H9 (cell line): Measurements from ENCODE around the gene ZKSCAN2. TPM values are rescaled to one million over a fixed set of nuclear protein-coding genes. Genes with fewer than 3 reads are reported as not detected.

Source experiments
- DNase-seq: peaks from one replicate; pipeline ENCODE4 v3.0.0-alpha.2; 2017
- H2AFZ ChIP-seq: one replicate; pipeline ENCODE4 v1.6.1; 2013; ENCODE audit warnings: mild to moderate bottlenecking, low read length, control low read depth, moderate library complexity
- H2AK5ac ChIP-seq: 2 replicates; pipeline ENCODE4 v1.6.1; 2013; ENCODE audit warnings: low read length, control low read depth, mixed read lengths; ENCODE audit not compliant: insufficient read length
- H2BK120ac ChIP-seq: one replicate; pipeline ENCODE4 v1.6.1; 2013; ENCODE audit warnings: low read depth, mild to moderate bottlenecking, low read length, control low read depth, inconsistent platforms; ENCODE audit not compliant: poor library complexity, severe bottlenecking
- H2BK12ac ChIP-seq: 2 replicates; pipeline ENCODE4 v1.6.1; 2013; ENCODE audit warnings: low read length, control low read depth, mixed read lengths, low read depth; ENCODE audit not compliant: insufficient read length
- H2BK15ac ChIP-seq: 2 replicates; pipeline ENCODE4 v1.6.1; 2013; ENCODE audit warnings: low read depth, low read length, control low read depth
- H2BK20ac ChIP-seq: one replicate; pipeline ENCODE4 v1.6.1; 2013; ENCODE audit warnings: low read depth, mild to moderate bottlenecking, low read length, control low read depth, inconsistent platforms; ENCODE audit not compliant: poor library complexity, severe bottlenecking
- H2BK5ac ChIP-seq: 2 replicates; pipeline ENCODE4 v1.6.1; 2013; ENCODE audit warnings: low read length, control low read depth, mixed read lengths; ENCODE audit not compliant: insufficient read length
- H3K14ac ChIP-seq: 2 replicates; pipeline ENCODE4 v1.6.1; 2013; ENCODE audit warnings: low read length, control low read depth; ENCODE audit not compliant: insufficient read depth
- H3K18ac ChIP-seq: 2 replicates; pipeline ENCODE4 v1.6.1; 2013; ENCODE audit warnings: low read depth, mild to moderate bottlenecking, mixed read lengths, low read length, control low read depth; ENCODE audit not compliant: insufficient read length
- H3K23ac ChIP-seq: 2 replicates; pipeline ENCODE4 v1.6.1; 2013; ENCODE audit warnings: low read length, control low read depth, mixed read lengths, low read depth; ENCODE audit not compliant: insufficient read length
- H3K23me2 ChIP-seq: 2 replicates; pipeline ENCODE4 v1.6.1; 2013; ENCODE audit warnings: low read depth, mild to moderate bottlenecking, mixed read lengths, low read length, control low read depth; ENCODE audit not compliant: insufficient read length, poor library complexity, severe bottlenecking
- H3K27ac ChIP-seq: 2 replicates; pipeline ENCODE4 v1.5.1; 2013; ENCODE audit warnings: low read length, control low read depth, mixed read lengths, low read depth; ENCODE audit not compliant: insufficient read length
- H3K27me3 ChIP-seq: 2 replicates; pipeline ENCODE4 v1.6.1; 2013; ENCODE audit warnings: low read length, control low read depth, inconsistent platforms; ENCODE audit not compliant: insufficient read depth
- H3K4ac ChIP-seq: 2 replicates; pipeline ENCODE4 v1.6.1; 2013; ENCODE audit warnings: low read depth, mild to moderate bottlenecking, control low read depth, inconsistent platforms, low read length, moderate library complexity
- H3K4me1 ChIP-seq: 2 replicates; pipeline ENCODE4 v1.6.1; 2013; ENCODE audit warnings: low read length, control low read depth, inconsistent platforms; ENCODE audit not compliant: insufficient read depth
- H3K4me2 ChIP-seq: 2 replicates; pipeline ENCODE4 v1.6.1; 2013; ENCODE audit warnings: low read length, control low read depth, mixed read lengths; ENCODE audit not compliant: insufficient read length, insufficient read depth
- H3K56ac ChIP-seq: 2 replicates; pipeline ENCODE4 v1.6.1; 2013; ENCODE audit warnings: low read depth, mild to moderate bottlenecking, mixed read lengths, low read length, control low read depth; ENCODE audit not compliant: insufficient read length
- H3K79me1 ChIP-seq: 2 replicates; pipeline ENCODE4 v1.6.1; 2013; ENCODE audit warnings: low read depth, mild to moderate bottlenecking, moderate library complexity, low read length, control low read depth, inconsistent platforms; ENCODE audit not compliant: insufficient read depth, poor library complexity, severe bottlenecking
- H3K79me2 ChIP-seq: 2 replicates; pipeline ENCODE4 v1.6.1; 2013; ENCODE audit warnings: low read length, control low read depth, inconsistent platforms; ENCODE audit not compliant: insufficient read depth
- H3K9ac ChIP-seq: 2 replicates; pipeline ENCODE4 v1.6.1; 2013; ENCODE audit warnings: low read length, control low read depth, mixed read lengths; ENCODE audit not compliant: insufficient read length; ENCODE audit errors: extremely low read depth
- H3K9me3 ChIP-seq: one replicate; pipeline ENCODE4 v1.6.1; 2013; ENCODE audit warnings: low read depth, low read length, inconsistent platforms; ENCODE audit not compliant: control insufficient read depth
- H3T11ph ChIP-seq: one replicate; pipeline ENCODE4 v1.6.1; 2013; ENCODE audit warnings: mild to moderate bottlenecking, low read length, control low read depth, inconsistent platforms
- H4K20me1 ChIP-seq: one replicate; pipeline ENCODE4 v1.6.1; 2013; ENCODE audit not compliant: control insufficient read depth, insufficient read length, insufficient read depth
- H4K5ac ChIP-seq: 2 replicates; pipeline ENCODE4 v1.6.1; 2013; ENCODE audit warnings: low read depth, mild to moderate bottlenecking, mixed read lengths, low read length, control low read depth; ENCODE audit not compliant: insufficient read length
- H4K8ac ChIP-seq: replicated peaks from 2 replicates; pipeline ENCODE4 v1.6.1; 2013; ENCODE audit warnings: low read length, control low read depth, mixed read lengths, low read depth; ENCODE audit not compliant: insufficient read length
- H4K91ac ChIP-seq: 2 replicates; pipeline ENCODE4 v1.6.1; 2013; ENCODE audit warnings: low read depth, mild to moderate bottlenecking, moderate library complexity, mixed read lengths, low read length, control low read depth; ENCODE audit not compliant: insufficient read length
- H3K27ac Mint-ChIP-seq, 3 experiments: 2 replicates in 2 of 3; 3 replicates in 1 of 3; pipeline ENCODE4 v1.8.0; 2020 to 2021; ENCODE audit warnings: mixed read lengths in 3 of 3, mild to moderate bottlenecking in 1 of 3, moderate library complexity in 1 of 3
- H3K27me3 Mint-ChIP-seq: 2 replicates; pipeline ENCODE4 v1.8.0; 2021; ENCODE audit warnings: low read depth, mild to moderate bottlenecking, moderate library complexity, mixed read lengths
- H3K36me3 Mint-ChIP-seq, 3 experiments: 2 replicates in 2 of 3; 3 replicates in 1 of 3; pipeline ENCODE4 v1.8.0; 2020 to 2021; ENCODE audit warnings: low read depth in 3 of 3, mixed read lengths in 3 of 3; ENCODE audit not compliant: insufficient read depth in 1 of 3
- H3K4me1 Mint-ChIP-seq, 2 experiments: 2 replicates each; pipeline ENCODE4 v1.8.0; 2020; ENCODE audit warnings: mixed read lengths in 2 of 2
- H3K4me3 Mint-ChIP-seq, 2 experiments: 2 replicates in 1 of 2; 3 replicates in 1 of 2; pipeline ENCODE4 v1.8.0; 2020 to 2021; ENCODE audit warnings: mild to moderate bottlenecking in 2 of 2, mixed read lengths in 2 of 2, moderate library complexity in 1 of 2
- H3K9me3 Mint-ChIP-seq, 2 experiments: 2 replicates in 1 of 2; 3 replicates in 1 of 2; pipeline ENCODE4 v1.8.0; 2020; ENCODE audit warnings: mild to moderate bottlenecking in 2 of 2, mixed read lengths in 2 of 2, moderate library complexity in 1 of 2
- WGBS: extraction: QIAGEN DNeasy Blood & Tissue Kit; methylation state at CpG from one replicate; pipeline ENCODE4 v1.1.7; 2013; ENCODE audit warnings: missing lambda C conversion rate, low lambda C conversion rate, mixed read lengths; ENCODE audit not compliant: insufficient read length; ENCODE audit errors: extremely low coverage; 5-methylcytosine and 5-hydroxymethylcytosine counted together
- total RNA-seq: library from RNA; stranded (reverse); gene quantifications from 2 replicates; pipeline ENCODE4 v1.2.1, GENCODE V29; 2021
- TF ChIP-seq, protein P1 (sequence below): fragments of 200-600 bp; sonication (generic); conservative IDR thresholded peaks from 3 replicates; pipeline ENCODE4 v1.8.0; 2021; ENCODE audit warnings: antibody characterized with exemption, mild to moderate bottlenecking

The ZKSCAN2 gene
- total RNA-seq, 1 experiment from 2014 or later = 16.5 TPM

DNA sequence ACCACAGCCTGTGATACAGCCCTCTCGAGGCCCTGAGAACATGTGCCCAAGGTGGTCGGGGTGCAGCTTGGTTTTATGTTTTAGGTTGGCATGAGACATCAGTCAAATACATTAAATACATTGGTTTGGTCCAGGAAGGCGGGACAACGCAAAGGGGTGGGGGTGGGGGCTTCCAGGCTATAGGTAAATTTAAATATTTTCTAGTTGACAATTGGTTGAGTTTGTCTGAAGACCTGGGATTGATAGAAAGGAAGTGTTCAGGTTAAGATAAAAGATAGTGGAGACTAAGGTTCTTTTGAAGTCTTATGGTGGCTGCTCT lies 1.2 kb upstream of the ZKSCAN2 start:
- no peak overlapping the region for H2BK120ac ChIP-seq
- no peak overlapping the region for H2BK12ac ChIP-seq
- H2AK5ac ChIP-seq = no peak overlapping the region
- H4K5ac ChIP-seq = no peak overlapping the region
- H3K9me3 ChIP-seq = no peaks in the 10 kb centered on the region
- no peak overlapping the region for H2BK15ac ChIP-seq
- no peaks in the 10 kb centered on the region for H3K9me3 Mint-ChIP-seq
- no peak overlapping the region for H3K14ac ChIP-seq
- no peaks in the 10 kb centered on the region for H3K4me1 ChIP-seq
- peak overlapping the region; percentile 86 to 89 for H3K4me3 Mint-ChIP-seq
- H3T11ph ChIP-seq = no peak overlapping the region
- no peak overlapping the region for H2BK5ac ChIP-seq
- H3K79me1 ChIP-seq = peaks cover 11% of the 10 kb centered on the region
- H2BK20ac ChIP-seq = no peak overlapping the region
- TF ChIP-seq, protein P1, sequence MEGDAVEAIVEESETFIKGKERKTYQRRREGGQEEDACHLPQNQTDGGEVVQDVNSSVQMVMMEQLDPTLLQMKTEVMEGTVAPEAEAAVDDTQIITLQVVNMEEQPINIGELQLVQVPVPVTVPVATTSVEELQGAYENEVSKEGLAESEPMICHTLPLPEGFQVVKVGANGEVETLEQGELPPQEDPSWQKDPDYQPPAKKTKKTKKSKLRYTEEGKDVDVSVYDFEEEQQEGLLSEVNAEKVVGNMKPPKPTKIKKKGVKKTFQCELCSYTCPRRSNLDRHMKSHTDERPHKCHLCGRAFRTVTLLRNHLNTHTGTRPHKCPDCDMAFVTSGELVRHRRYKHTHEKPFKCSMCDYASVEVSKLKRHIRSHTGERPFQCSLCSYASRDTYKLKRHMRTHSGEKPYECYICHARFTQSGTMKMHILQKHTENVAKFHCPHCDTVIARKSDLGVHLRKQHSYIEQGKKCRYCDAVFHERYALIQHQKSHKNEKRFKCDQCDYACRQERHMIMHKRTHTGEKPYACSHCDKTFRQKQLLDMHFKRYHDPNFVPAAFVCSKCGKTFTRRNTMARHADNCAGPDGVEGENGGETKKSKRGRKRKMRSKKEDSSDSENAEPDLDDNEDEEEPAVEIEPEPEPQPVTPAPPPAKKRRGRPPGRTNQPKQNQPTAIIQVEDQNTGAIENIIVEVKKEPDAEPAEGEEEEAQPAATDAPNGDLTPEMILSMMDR = no peak
- H3K4me1 Mint-ChIP-seq = peaks cover 27 to 28% of the 10 kb centered on the region in 2 experiments
- no peaks in the 10 kb centered on the region for H3K27me3 ChIP-seq
- no peak overlapping the region for H4K8ac ChIP-seq
- H3K56ac ChIP-seq = no peak overlapping the region
- peak overlapping the region; percentile 96 for H3K4me2 ChIP-seq
- peaks cover 12% of the 10 kb centered on the region for H3K23me2 ChIP-seq
- peak overlapping the region; percentile 89 for H3K9ac ChIP-seq
- H3K23ac ChIP-seq = no peak overlapping the region
- H4K91ac ChIP-seq = no peak overlapping the region
- H3K79me2 ChIP-seq = peaks cover 13% of the 10 kb centered on the region; the same call in 1 of the 2 replicates
- peak overlapping the region; percentile 77 for H3K27ac ChIP-seq
- WGBS = no CpG with 5 or more reads among the region's 4 CpGs
- H2AFZ ChIP-seq = no peak overlapping the region
- H3K36me3 Mint-ChIP-seq = peaks cover 12 to 33% (median 33%) of the 10 kb centered on the region in 3 experiments; a peak in 6 of 7 replicates
- H3K27ac Mint-ChIP-seq = peak overlapping the region; percentile 95 to 100 (median 99); a peak in 5 of 7 replicates
- H3K18ac ChIP-seq = no peak overlapping the region
- no peak for DNase-seq
- H4K20me1 ChIP-seq = no peaks in the 10 kb centered on the region
- no peak overlapping the region for H3K4ac ChIP-seq
- no peaks in the 10 kb centered on the region for H3K27me3 Mint-ChIP-seq
